Skeletal muscle satellite cell (primary cell): Measurements from ENCODE around the gene IGF2BP3.

ENCODE experiments used
- H3K27me3 ChIP-seq: 2 replicates; pipeline ENCODE4 v1.7.0; 2013; ENCODE audit warnings: low read length; ENCODE audit not compliant: control insufficient read depth, insufficient read depth
- H3K36me3 ChIP-seq: 2 replicates; pipeline ENCODE4 v1.7.0; 2013; ENCODE audit warnings: mild to moderate bottlenecking, control low read depth, low read length; ENCODE audit not compliant: insufficient read depth
- H3K4me1 ChIP-seq: 2 replicates; pipeline ENCODE4 v1.7.0; 2013; ENCODE audit warnings: low read length; ENCODE audit not compliant: control insufficient read depth, insufficient read depth
- H3K4me2 ChIP-seq: 2 replicates; pipeline ENCODE4 v1.7.0; 2013; ENCODE audit warnings: mild to moderate bottlenecking, low read length
- H3K4me3 ChIP-seq: 2 replicates; pipeline ENCODE4 v1.7.0; 2013; ENCODE audit warnings: low read length
- H3K9ac ChIP-seq: 2 replicates; pipeline ENCODE4 v1.7.0; 2013; ENCODE audit warnings: mild to moderate bottlenecking, low read depth, low read length, moderate library complexity
- H3K9me3 ChIP-seq: replicated peaks from 2 replicates; pipeline ENCODE4 v1.7.0; 2013; ENCODE audit warnings: mild to moderate bottlenecking, control low read depth, low read length

IGF2BP3 gene

GRCh38 chr7:23394488-23395171 is 75.7 kb downstream of the IGF2BP3 start:
- no peak overlapping the region for H3K9ac ChIP-seq
- H3K9me3 ChIP-seq: no peaks in the 10 kb centered on the region
- H3K4me1 ChIP-seq: peaks cover 24% of the 10 kb centered on the region
- H3K4me2 ChIP-seq: no peak overlapping the region
- H3K4me3 ChIP-seq: no peak overlapping the region
- peaks cover 10% of the 10 kb centered on the region for H3K36me3 ChIP-seq
- no peaks in the 10 kb centered on the region for H3K27me3 ChIP-seq

DNA sequence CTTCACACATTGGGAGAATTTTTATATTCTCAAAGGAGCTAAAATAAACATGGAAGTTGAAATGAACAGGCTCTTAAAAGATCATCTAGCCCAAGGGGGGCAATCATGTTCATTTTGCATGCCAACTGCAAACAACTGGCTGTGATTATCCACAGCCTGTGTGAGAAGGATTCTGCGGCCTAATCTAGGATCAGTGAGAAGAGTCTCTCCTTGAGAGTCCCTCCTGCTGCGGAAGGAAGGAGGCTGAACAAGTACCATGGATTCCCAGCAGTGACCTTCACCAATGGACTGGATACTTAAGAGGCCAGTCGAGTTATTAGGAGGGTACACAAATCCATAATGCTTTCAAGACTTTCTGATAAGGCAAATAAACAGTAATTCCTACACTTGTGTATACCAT is 76.7 kb downstream of the IGF2BP3 start:
- Histone ChIP-seq H3K4me2 (no peak overlapping the region), H3K4me3 (no peak overlapping the region), H3K36me3 (peaks cover 10% of the 10 kb centered on the region), H3K9me3 (no peaks in the 10 kb centered on the region), H3K4me1 (peaks cover 24% of the 10 kb centered on the region), H3K27me3 (no peaks in the 10 kb centered on the region), H3K9ac (no peak overlapping the region)

GRCh38 chr7:23389701-23390100 is 80.6 kb downstream of the IGF2BP3 start:
- Histone ChIP-seq H3K4me2 (no peak overlapping the region), H3K4me1 (peaks cover 12% of the 10 kb centered on the region), H3K9me3 (no peaks in the 10 kb centered on the region), H3K27me3 (no peaks in the 10 kb centered on the region), H3K9ac (no peak overlapping the region), H3K36me3 (peaks cover 10% of the 10 kb centered on the region), H3K4me3 (no peak overlapping the region)

DNA sequence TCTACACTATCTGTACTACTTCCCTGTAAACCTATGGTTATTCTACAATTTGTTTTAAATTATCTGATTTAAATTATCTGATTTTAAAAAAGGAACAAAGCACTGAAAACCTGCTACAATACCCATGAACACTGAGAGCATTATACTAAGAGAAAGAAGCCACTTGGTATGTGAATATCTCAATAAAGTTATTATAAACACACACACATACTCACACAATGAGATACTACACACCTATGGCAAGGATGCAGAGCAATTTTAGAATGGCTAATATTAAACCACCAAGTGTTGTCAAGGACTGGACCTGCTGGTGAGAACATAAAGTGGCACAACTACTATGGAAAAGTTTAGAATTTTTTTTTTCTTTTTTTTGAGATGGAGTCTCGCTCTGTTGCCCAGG is 82.7 kb downstream of the IGF2BP3 start:
- no peak overlapping the region for H3K4me3 ChIP-seq
- H3K4me2 ChIP-seq: no peak overlapping the region
- H3K4me1 ChIP-seq: peaks cover 15% of the 10 kb centered on the region
- no peaks in the 10 kb centered on the region for H3K36me3 ChIP-seq
- no peak overlapping the region for H3K9ac ChIP-seq
- H3K9me3 ChIP-seq: no peaks in the 10 kb centered on the region
- no peaks in the 10 kb centered on the region for H3K27me3 ChIP-seq

DNA sequence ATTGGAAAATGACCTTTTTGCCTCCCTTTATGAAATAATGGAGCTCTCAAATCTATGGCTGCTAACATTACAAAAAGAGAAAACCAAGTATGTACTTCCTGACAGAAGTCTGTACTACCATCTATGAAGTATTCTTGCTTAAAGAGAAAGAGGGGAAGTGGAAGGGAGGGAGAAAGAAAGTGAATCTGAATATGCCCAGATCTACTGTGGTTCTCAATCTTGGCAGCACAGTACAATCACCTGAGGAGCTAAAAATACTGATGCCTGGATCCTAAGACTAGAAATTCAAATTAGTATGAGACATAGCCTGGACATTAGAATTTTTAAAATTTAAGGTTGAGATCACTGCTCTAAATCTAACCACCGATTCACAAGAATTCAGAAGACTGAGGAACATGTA is 85.2 kb downstream of the IGF2BP3 start:
- H3K4me2 ChIP-seq: no peak overlapping the region
- no peak overlapping the region for H3K4me3 ChIP-seq
- H3K36me3 ChIP-seq: no peaks in the 10 kb centered on the region
- no peaks in the 10 kb centered on the region for H3K27me3 ChIP-seq
- H3K4me1 ChIP-seq: peaks cover 16% of the 10 kb centered on the region
- H3K9me3 ChIP-seq: no peaks in the 10 kb centered on the region
- no peak overlapping the region for H3K9ac ChIP-seq

- Histone ChIP-seq H3K36me3 (no peaks in the 10 kb centered on the region), H3K9ac (no peak overlapping the region), H3K4me2 (no peak overlapping the region), H3K27me3 (no peaks in the 10 kb centered on the region), H3K9me3 (no peaks in the 10 kb centered on the region), H3K4me3 (no peak overlapping the region), H3K4me1 (peaks cover 16% of the 10 kb centered on the region)
These were observed 87.1 kb downstream of the IGF2BP3 start for GRCh38 chr7:23383225-23383624.

DNA sequence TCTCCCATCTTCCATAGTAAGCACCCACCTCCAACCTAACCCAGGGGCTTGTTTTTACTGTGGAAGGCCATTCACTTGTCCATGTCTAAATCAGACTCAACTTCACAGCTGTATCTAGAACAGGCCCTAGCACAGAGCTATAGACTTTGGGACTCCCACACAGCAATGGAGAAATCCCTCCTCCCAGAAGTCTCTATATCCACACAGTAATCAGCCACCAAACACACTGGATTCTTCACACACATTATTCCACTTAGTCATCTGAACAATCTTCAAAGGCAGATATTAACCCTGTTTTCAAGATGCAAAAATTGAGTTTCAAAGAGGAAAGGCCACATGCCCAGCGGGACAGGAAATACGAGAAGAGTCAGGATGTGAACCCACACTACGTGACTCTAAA is 89.3 kb downstream of the IGF2BP3 start:
- Histone ChIP-seq H3K4me1 (peaks cover 28% of the 10 kb centered on the region), H3K4me2 (no peak overlapping the region), H3K27me3 (no peaks in the 10 kb centered on the region), H3K9ac (no peak overlapping the region), H3K4me3 (no peak overlapping the region), H3K9me3 (no peaks in the 10 kb centered on the region), H3K36me3 (no peaks in the 10 kb centered on the region)

GRCh38 chr7:23380556-23380955 is 89.7 kb downstream of the IGF2BP3 start:
- H3K4me2 ChIP-seq: no peak overlapping the region
- H3K4me3 ChIP-seq: no peak overlapping the region
- H3K9me3 ChIP-seq: no peaks in the 10 kb centered on the region
- H3K27me3 ChIP-seq: no peaks in the 10 kb centered on the region
- no peaks in the 10 kb centered on the region for H3K36me3 ChIP-seq
- no peak overlapping the region for H3K9ac ChIP-seq
- H3K4me1 ChIP-seq: peaks cover 28% of the 10 kb centered on the region

GRCh38 chr7:23378996-23379395 is 91.3 kb downstream of the IGF2BP3 start:
- Histone ChIP-seq H3K4me1 (peaks cover 34% of the 10 kb centered on the region), H3K4me3 (no peak overlapping the region), H3K36me3 (no peaks in the 10 kb centered on the region), H3K4me2 (no peak overlapping the region), H3K9ac (no peak overlapping the region), H3K9me3 (no peaks in the 10 kb centered on the region), H3K27me3 (no peaks in the 10 kb centered on the region)

DNA sequence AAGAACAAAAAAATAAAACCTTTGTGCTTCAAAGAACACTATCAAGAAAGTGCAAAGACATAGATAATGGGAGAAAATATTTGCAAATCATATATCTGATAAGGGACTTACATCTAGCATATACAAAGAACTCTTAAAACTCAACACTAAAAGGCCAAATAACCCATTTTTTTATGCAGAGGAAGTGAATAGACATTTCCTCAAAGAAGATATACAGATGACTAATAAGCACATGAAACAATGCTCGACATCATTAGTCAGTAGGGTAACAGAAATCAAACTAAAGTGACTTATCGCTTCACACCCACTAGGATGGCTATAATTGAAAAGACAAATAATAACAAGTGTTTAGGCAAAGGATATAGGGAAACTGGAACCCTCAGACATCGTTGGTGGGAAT is 93.2 kb downstream of the IGF2BP3 start:
- no peak overlapping the region for H3K9ac ChIP-seq
- no peak overlapping the region for H3K4me3 ChIP-seq
- no peak overlapping the region for H3K4me2 ChIP-seq
- H3K4me1 ChIP-seq: peaks cover 44% of the 10 kb centered on the region
- no peaks in the 10 kb centered on the region for H3K36me3 ChIP-seq
- no peaks in the 10 kb centered on the region for H3K9me3 ChIP-seq
- no peaks in the 10 kb centered on the region for H3K27me3 ChIP-seq

DNA sequence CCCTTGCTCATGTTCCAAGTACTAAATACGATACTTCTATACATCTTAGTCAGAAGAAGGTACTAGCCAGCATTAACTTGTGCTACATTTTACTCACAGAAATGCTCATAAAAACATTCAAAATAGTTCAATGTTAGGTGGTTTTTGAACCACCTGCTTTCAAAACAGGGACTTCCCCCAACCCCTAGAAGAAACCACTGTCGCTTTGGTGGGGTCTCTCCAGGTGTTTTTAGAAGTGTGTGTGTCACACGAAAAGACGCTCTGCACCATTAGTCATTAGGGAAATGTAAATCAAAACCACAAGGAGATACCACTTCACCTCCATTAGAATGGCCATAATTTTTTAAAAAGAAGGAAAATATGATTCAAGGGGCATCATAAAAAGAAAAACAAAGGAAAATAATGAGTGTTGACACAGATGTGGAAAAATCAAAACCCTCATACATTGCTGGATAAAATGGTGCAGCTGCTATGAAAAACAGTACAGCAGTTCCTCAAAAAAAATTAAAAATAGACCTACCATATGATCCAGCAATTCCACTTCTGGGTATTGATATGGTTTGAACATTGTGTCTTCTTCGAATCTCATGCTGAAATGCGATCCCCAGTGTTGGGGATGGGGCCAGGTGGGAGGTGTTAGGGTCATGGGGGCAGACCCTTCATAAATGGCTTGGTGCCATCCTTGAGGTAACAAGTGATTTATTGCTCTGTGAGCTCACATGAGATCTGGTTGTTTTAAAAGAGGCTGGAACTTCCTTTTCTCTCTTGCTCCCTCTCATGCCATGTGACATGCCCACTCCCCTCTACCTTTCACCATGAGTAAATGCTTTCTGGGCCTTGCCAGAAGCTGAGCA is 96.9 kb downstream of the IGF2BP3 start:
- Histone ChIP-seq H3K4me3 (peak overlapping the region; percentile 20), H3K27me3 (no peaks in the 10 kb centered on the region), H3K4me1 (peaks cover 34% of the 10 kb centered on the region), H3K4me2 (peak overlapping the region; percentile 62), H3K9ac (peak overlapping the region; percentile 13), H3K36me3 (no peaks in the 10 kb centered on the region), H3K9me3 (no peaks in the 10 kb centered on the region)

DNA sequence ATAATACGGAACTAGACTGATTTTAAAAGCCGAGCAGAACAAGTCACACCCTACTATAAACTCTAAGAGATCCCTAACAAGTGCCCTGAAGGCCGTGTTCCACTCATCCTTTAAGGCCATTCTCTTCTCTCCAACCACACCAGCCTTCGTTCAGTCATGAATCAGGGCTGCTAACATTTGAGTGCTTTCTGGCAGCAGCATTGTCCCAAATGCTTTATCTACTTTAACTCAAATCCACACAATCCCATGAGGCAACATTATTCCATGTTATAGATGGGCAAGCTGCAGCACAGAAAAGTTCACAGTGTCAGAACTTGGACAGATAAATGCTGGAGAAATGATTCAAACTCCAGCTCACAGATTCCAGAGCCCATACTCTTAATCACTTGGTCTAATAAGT is 97.7 kb downstream of the IGF2BP3 start:
- no peaks in the 10 kb centered on the region for H3K27me3 ChIP-seq
- H3K4me3 ChIP-seq: no peak overlapping the region
- no peaks in the 10 kb centered on the region for H3K9me3 ChIP-seq
- no peak overlapping the region for H3K4me2 ChIP-seq
- peaks cover 32% of the 10 kb centered on the region for H3K4me1 ChIP-seq
- no peaks in the 10 kb centered on the region for H3K36me3 ChIP-seq
- no peak overlapping the region for H3K9ac ChIP-seq
